Endothelial cell (in vitro differentiated cells): Measurements from ENCODE around the gene PSORS1C1. TPM values are rescaled to one million over a fixed set of nuclear protein-coding genes. Genes with fewer than 3 reads are reported as not detected.
"Not testable (repeated sequence)": the region's sequence is repeated elsewhere in the genome, so short reads cannot be mapped to it uniquely, and the experiment has no call there.

Experiments used
- DNase-seq: peaks from one replicate; pipeline ENCODE4 v3.0.0; 2021; ENCODE audit warnings: low spot score
- H3K27ac Mint-ChIP-seq: one replicate; pipeline ENCODE4 v1.8.0; 2021; ENCODE audit warnings: mixed read lengths, inconsistent platforms; ENCODE audit not compliant: unreplicated experiment
- H3K27me3 Mint-ChIP-seq: one replicate; pipeline ENCODE4 v1.8.0; 2021; ENCODE audit warnings: mild to moderate bottlenecking, moderate library complexity, mixed read lengths, inconsistent platforms; ENCODE audit not compliant: unreplicated experiment
- H3K36me3 Mint-ChIP-seq: one replicate; pipeline ENCODE4 v1.8.0; 2021; ENCODE audit warnings: mild to moderate bottlenecking, low read depth, mixed read lengths, inconsistent platforms; ENCODE audit not compliant: unreplicated experiment
- H3K4me1 Mint-ChIP-seq: one replicate; pipeline ENCODE4 v1.8.0; 2021; ENCODE audit warnings: mild to moderate bottlenecking, mixed read lengths, inconsistent platforms; ENCODE audit not compliant: unreplicated experiment
- H3K4me3 Mint-ChIP-seq: one replicate; pipeline ENCODE4 v1.8.0; 2021; ENCODE audit warnings: mild to moderate bottlenecking, mixed read lengths, inconsistent platforms; ENCODE audit not compliant: unreplicated experiment
- H3K9me3 Mint-ChIP-seq: one replicate; pipeline ENCODE4 v1.8.0; 2021; ENCODE audit warnings: mixed read lengths, inconsistent platforms; ENCODE audit not compliant: unreplicated experiment
- CTCF ChIP-seq: fragments of 200-600 bp; sonication (generic); IDR thresholded peaks from one replicate; pipeline ENCODE4 v1.5.0; 2021; ENCODE audit warnings: antibody characterized with exemption; ENCODE audit not compliant: unreplicated experiment
- total RNA-seq: library from RNA; stranded (reverse); fragmentation: NEBNext Ultra II Directional; extraction: Animal tissue kit (Norgen Biotek cat#: 25700); gene quantifications from one replicate; pipeline ENCODE4 v1.2.1, GENCODE V29; 2021; ENCODE audit not compliant: unreplicated experiment

PSORS1C1 gene
- total RNA-seq, 1 donor from 2014 or later: 0.54 TPM

GRCh38 chr6:31185695-31186051 lies 71.1 kb downstream of the PSORS1C1 start:
- H3K27me3 Mint-ChIP-seq, H3K4me3 Mint-ChIP-seq, H3K4me1 Mint-ChIP-seq, H3K36me3 Mint-ChIP-seq, H3K9me3 Mint-ChIP-seq, DNase-seq, H3K27ac Mint-ChIP-seq: not testable (repeated sequence)

- H3K36me3 Mint-ChIP-seq: no peaks in the 10 kb centered on the region
- H3K9me3 Mint-ChIP-seq: no peaks in the 10 kb centered on the region
- TF ChIP-seq CTCF: no peak
- no peak overlapping the region for H3K27ac Mint-ChIP-seq
- peaks cover 3% of the 10 kb centered on the region for H3K27me3 Mint-ChIP-seq
- no peak for DNase-seq
- no peaks in the 10 kb centered on the region for H3K4me1 Mint-ChIP-seq
- no peak overlapping the region for H3K4me3 Mint-ChIP-seq
Observed at GRCh38 chr6:31186052-31186734, 71.6 kb downstream of the PSORS1C1 start.

DNA sequence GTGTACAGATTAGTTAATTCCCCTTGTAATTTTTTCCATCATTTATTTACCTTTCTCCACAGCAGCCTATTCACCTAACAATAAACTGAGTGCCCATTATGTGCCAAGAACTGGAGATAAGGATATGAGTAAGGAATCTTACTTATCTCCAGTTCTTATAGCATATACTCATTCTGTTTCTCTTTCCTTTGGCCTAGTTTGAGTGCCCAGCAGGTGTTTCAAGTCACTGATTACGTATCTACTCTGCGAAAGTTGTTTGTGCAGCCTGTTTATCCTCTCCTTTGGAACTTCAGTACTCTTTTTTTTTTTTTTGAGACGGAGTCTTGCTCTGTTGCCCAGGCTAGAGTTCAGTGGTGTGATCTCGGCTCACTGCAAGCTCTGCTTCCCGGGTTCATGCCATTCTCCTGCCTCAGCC lies 73.2 kb downstream of the PSORS1C1 start:
- TF ChIP-seq CTCF: no peak
- Mint-ChIP-seq H3K27me3 (peaks cover 3% of the 10 kb centered on the region), H3K9me3 (no peaks in the 10 kb centered on the region), H3K36me3 (no peaks in the 10 kb centered on the region), H3K27ac (no peak overlapping the region), H3K4me3 (no peak overlapping the region), H3K4me1 (no peaks in the 10 kb centered on the region)
- DNase-seq: no peak

GRCh38 chr6:31189223-31189622 lies 74.6 kb downstream of the PSORS1C1 start:
- not testable (repeated sequence) for H3K9me3 Mint-ChIP-seq, H3K36me3 Mint-ChIP-seq, DNase-seq, H3K27ac Mint-ChIP-seq, H3K4me1 Mint-ChIP-seq, H3K27me3 Mint-ChIP-seq, H3K4me3 Mint-ChIP-seq

Other genes starting within 250 kb of the PSORS1C1 start
- gene DDR1, start 230.3 kb upstream of the PSORS1C1 start, total RNA-seq: 8.2 TPM
- 47.6 TPM for gene GTF2H4, start 206.6 kb upstream of the PSORS1C1 start, total RNA-seq
- gene VARS2, start 200.6 kb upstream of the PSORS1C1 start, total RNA-seq: 20.0 TPM
- 2.8 TPM for gene SFTA2, start 182.6 kb upstream of the PSORS1C1 start, total RNA-seq
- gene MUCL3, start 173.8 kb upstream of the PSORS1C1 start, total RNA-seq: not detected
- gene MUC21, start 131.1 kb upstream of the PSORS1C1 start, total RNA-seq: 0.10 TPM
- not detected for gene MUC22, start 104.3 kb upstream of the PSORS1C1 start, total RNA-seq
- gene C6orf15, start 2.2 kb upstream of the PSORS1C1 start, total RNA-seq: not detected
- not detected for gene CDSN, start 5.6 kb downstream of the PSORS1C1 start, total RNA-seq
- 0.38 TPM for gene PSORS1C2, start 24.3 kb downstream of the PSORS1C1 start, total RNA-seq
- 21.7 TPM for gene CCHCR1, start 43.0 kb downstream of the PSORS1C1 start, total RNA-seq
- 17.2 TPM for gene TCF19, start 43.8 kb downstream of the PSORS1C1 start, total RNA-seq
- 88.7 TPM for gene POU5F1, start 55.9 kb downstream of the PSORS1C1 start, total RNA-seq
- 177 TPM for gene HLA-C, start 157.3 kb downstream of the PSORS1C1 start, total RNA-seq
- gene HLA-B, start 242.4 kb downstream of the PSORS1C1 start, total RNA-seq: 301 TPM